Measurements from ENCODE around the gene CATSPERE.

DNA sequence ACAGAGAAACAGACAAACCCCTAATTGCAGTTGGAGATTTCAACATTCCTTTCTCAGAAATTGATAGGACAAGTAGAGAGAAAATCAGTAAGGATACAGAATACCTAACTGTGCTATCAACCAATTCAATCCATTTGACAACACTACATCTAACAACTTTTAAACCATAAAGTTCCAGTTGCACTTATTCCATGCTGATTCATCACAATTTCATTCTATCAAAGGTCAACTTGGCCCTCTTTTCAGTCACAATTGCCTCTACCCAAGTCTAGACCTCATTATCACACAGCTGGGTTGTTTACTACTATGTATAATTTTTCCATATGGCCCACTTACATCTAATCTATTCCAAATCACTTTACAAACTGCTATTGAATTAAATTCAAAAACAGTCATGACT is 172.1 kb downstream of the CATSPERE start:
- no peak for TF ChIP-seq POLR2A (IDR thresholded peaks at IDR 0.05; ENCODE audit: low read length)
- no peak for TF ChIP-seq GATA1 (IDR thresholded peaks at IDR 0.05; ENCODE audit: low read depth, low read length)

Measured in erythroblast (primary cell).